ENCODE data around the gene ULK1.

GRCh38 chr12:131950182-131950913 is 55.9 kb downstream of the ULK1 start:
- TF ChIP-seq POLR2AphosphoS5 (IDR thresholded peaks at IDR 0.05; ENCODE audit: borderline replicate concordance, low read depth, low read length) (no peak), EZH2 (IDR thresholded peaks at IDR 0.05) (no peak), FOXP2 (optimal IDR thresholded peaks at IDR 0.05; ENCODE audit: control extremely low read depth, extremely low read length, insufficient read depth) (no peak)
